ACC112 (cell line): ENCODE data around the gene EFCAB7.

Experiments
- H2AFZ ChIP-seq: fragments of 200-600 bp; sonication (generic); one replicate; pipeline ENCODE4 v1.6.0; 2017; ENCODE audit warnings: antibody characterized with exemption, low read length; ENCODE audit not compliant: unreplicated experiment
- H3K27ac ChIP-seq: fragments of 200-600 bp; sonication (generic); 2 replicates; pipeline ENCODE4 v1.5.1; 2014; ENCODE audit warnings: low read depth, mild to moderate bottlenecking, antibody characterized with exemption, low read length, moderate library complexity
- H3K27me3 ChIP-seq: fragments of 200-600 bp; sonication (generic); 2 replicates; pipeline ENCODE4 v1.6.1; 2014; ENCODE audit warnings: mild to moderate bottlenecking, antibody characterized with exemption, low read length, moderate library complexity, mixed read lengths; ENCODE audit not compliant: insufficient read depth
- H3K36me3 ChIP-seq: fragments of 200-600 bp; sonication (generic); 2 replicates; pipeline ENCODE4 v1.6.1; 2016; ENCODE audit warnings: mild to moderate bottlenecking, antibody characterized with exemption, low read length, moderate library complexity, mixed read lengths; ENCODE audit not compliant: insufficient read depth
- H3K4me1 ChIP-seq: fragments of 200-600 bp; sonication (generic); one replicate; pipeline ENCODE4 v1.6.1; 2016; ENCODE audit warnings: low read length, mixed read lengths; ENCODE audit not compliant: insufficient read depth, unreplicated experiment, control insufficient read depth
- H3K4me3 ChIP-seq: fragments of 200-600 bp; sonication (generic); 2 replicates; pipeline ENCODE4 v1.5.1; 2014; ENCODE audit warnings: mild to moderate bottlenecking, low read depth, low read length
- H3K79me2 ChIP-seq: fragments of 200-600 bp; sonication (generic); one replicate; pipeline ENCODE4 v1.6.0; 2016; ENCODE audit warnings: low read length; ENCODE audit not compliant: control insufficient read depth, unreplicated experiment, insufficient read depth

EFCAB7 gene

GRCh38 chr1:63522891-63523728 lies at the start of gene EFCAB7, which contains the start of gene ITGB3BP:
Gene EFCAB7, plus strand, starts transcription at chr1:63523525. Its CDS starts 2,048 bp downstream, at chr1:63525573.
Gene ITGB3BP, minus strand, starts transcription at chr1:63523225. Its CDS starts 92 bp downstream, at chr1:63523133.
- Histone ChIP-seq H3K4me1 (peaks cover 16% of the 10 kb centered on the region), H3K36me3 (0 out of 2 replicates have a peak, but pooled peaks cover 3% of the 10 kb centered on the region), H3K4me3 (peak within 1 kb of the TSS; percentile 88), H3K27ac (peak within 1 kb of the TSS; percentile 91), H2AFZ (peak within 1 kb of the TSS; percentile 99), H3K79me2 (peaks cover 39% of the 10 kb centered on the region), H3K27me3 (no peaks in the 10 kb centered on the region)

GRCh38 chr1:63475761-63476160 lies 47.6 kb upstream of the EFCAB7 start:
- H3K4me1 ChIP-seq = peaks cover 5% of the 10 kb centered on the region
- H3K27ac ChIP-seq = no peak overlapping the region
- H3K4me3 ChIP-seq = no peak overlapping the region
- no peaks in the 10 kb centered on the region for H3K36me3 ChIP-seq
- no peaks in the 10 kb centered on the region for H3K27me3 ChIP-seq
- H3K79me2 ChIP-seq = no peaks in the 10 kb centered on the region
- H2AFZ ChIP-seq = no peak overlapping the region

- Histone ChIP-seq H3K27ac (no peak overlapping the region), H3K36me3 (no peaks in the 10 kb centered on the region), H2AFZ (no peak overlapping the region), H3K27me3 (no peaks in the 10 kb centered on the region), H3K79me2 (no peaks in the 10 kb centered on the region), H3K4me3 (no peak overlapping the region), H3K4me1 (peaks cover 5% of the 10 kb centered on the region)
Observed at GRCh38 chr1:63480057-63480456, 43.3 kb upstream of the EFCAB7 start.

DNA sequence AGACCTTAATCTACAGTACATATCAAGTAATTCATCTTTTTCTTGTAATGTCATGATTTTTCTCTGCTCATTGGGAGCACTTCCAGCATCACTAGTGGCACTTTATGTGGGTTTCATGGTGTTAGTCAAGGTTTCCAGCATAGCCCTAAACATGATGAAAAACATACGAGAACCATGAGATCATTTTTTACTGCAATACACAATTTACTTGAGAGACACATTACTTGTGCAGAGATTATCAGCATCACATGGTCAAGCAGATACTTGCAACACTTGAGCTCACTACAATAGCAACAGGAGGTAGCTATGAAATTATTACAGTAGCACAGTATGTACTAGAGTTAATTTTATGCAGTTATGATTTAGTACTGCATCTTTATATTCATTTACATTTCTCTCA lies 36.7 kb upstream of the EFCAB7 start:
- no peaks in the 10 kb centered on the region for H3K4me1 ChIP-seq
- H2AFZ ChIP-seq = no peak overlapping the region
- no peak overlapping the region for H3K4me3 ChIP-seq
- no peaks in the 10 kb centered on the region for H3K36me3 ChIP-seq
- H3K27me3 ChIP-seq = no peaks in the 10 kb centered on the region
- H3K79me2 ChIP-seq = no peaks in the 10 kb centered on the region
- H3K27ac ChIP-seq = no peak overlapping the region

GRCh38 chr1:63487336-63488065 lies 35.8 kb upstream of the EFCAB7 start:
- Histone ChIP-seq H3K27ac (no peak overlapping the region), H3K4me1 (no peaks in the 10 kb centered on the region), H3K79me2 (no peaks in the 10 kb centered on the region), H3K4me3 (no peak overlapping the region), H3K36me3 (no peaks in the 10 kb centered on the region), H3K27me3 (no peaks in the 10 kb centered on the region), H2AFZ (no peak overlapping the region)

- no peak overlapping the region for H3K27ac ChIP-seq
- H3K79me2 ChIP-seq = no peaks in the 10 kb centered on the region
- no peaks in the 10 kb centered on the region for H3K27me3 ChIP-seq
- H2AFZ ChIP-seq = no peak overlapping the region
- no peak overlapping the region for H3K4me3 ChIP-seq
- no peaks in the 10 kb centered on the region for H3K4me1 ChIP-seq
- H3K36me3 ChIP-seq = no peaks in the 10 kb centered on the region
Observed at GRCh38 chr1:63497577-63497976, 25.7 kb upstream of the EFCAB7 start.

DNA sequence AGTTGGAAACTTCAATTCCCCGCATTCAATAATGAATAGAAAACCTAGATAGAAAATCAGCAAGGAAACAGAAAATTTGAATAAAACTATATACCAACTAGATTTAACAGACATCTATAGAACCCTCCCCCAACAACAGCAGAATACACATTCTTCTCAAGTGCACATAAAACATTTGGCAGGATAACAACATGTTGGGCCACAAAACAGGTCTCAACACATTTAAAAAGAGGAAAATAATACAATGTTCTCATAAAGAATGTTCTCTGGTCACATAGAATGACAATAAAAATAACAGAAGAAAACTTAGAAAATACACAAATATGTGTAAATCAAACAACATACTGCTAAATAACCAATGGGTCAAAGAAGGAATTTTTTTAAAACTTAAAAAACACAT lies 25.2 kb upstream of the EFCAB7 start:
- no peaks in the 10 kb centered on the region for H3K27me3 ChIP-seq
- H3K27ac ChIP-seq = no peak overlapping the region
- no peak overlapping the region for H2AFZ ChIP-seq
- no peaks in the 10 kb centered on the region for H3K36me3 ChIP-seq
- no peak overlapping the region for H3K4me3 ChIP-seq
- no peaks in the 10 kb centered on the region for H3K79me2 ChIP-seq
- no peaks in the 10 kb centered on the region for H3K4me1 ChIP-seq

- Histone ChIP-seq H3K4me3 (no peak overlapping the region), H3K27me3 (no peaks in the 10 kb centered on the region), H2AFZ (no peak overlapping the region), H3K4me1 (no peaks in the 10 kb centered on the region), H3K79me2 (no peaks in the 10 kb centered on the region), H3K36me3 (peaks cover under 1% of the 10 kb centered on the region; the same call in 1 of the 2 replicates), H3K27ac (no peak overlapping the region)
Observed at GRCh38 chr1:63501256-63501655, 22.1 kb upstream of the EFCAB7 start.

- Histone ChIP-seq H3K27me3 (no peaks in the 10 kb centered on the region), H2AFZ (no peak overlapping the region), H3K4me1 (no peaks in the 10 kb centered on the region), H3K36me3 (peaks cover 18% of the 10 kb centered on the region), H3K79me2 (peaks cover 4% of the 10 kb centered on the region), H3K27ac (no peak overlapping the region), H3K4me3 (no peak overlapping the region)
Observed at GRCh38 chr1:63506782-63507181, 16.5 kb upstream of the EFCAB7 start.

- Histone ChIP-seq H3K79me2 (peaks cover 4% of the 10 kb centered on the region), H3K36me3 (peaks cover 22% of the 10 kb centered on the region), H3K27me3 (no peaks in the 10 kb centered on the region), H3K27ac (no peak overlapping the region), H2AFZ (no peak overlapping the region), H3K4me3 (no peak overlapping the region), H3K4me1 (no peaks in the 10 kb centered on the region)
Observed at GRCh38 chr1:63509718-63510117, 13.6 kb upstream of the EFCAB7 start.
